ENCODE results near the gene ABR. TPM values are rescaled to one million over a fixed set of nuclear protein-coding genes. Genes with fewer than 3 reads are reported as not detected.

Gene ABR
- total and polyA plus RNA-seq, 4 donors: 2.7 to 12.9 (median 6.8) TPM

GRCh38 chr17:1173432-1174262 lies 6.1 kb downstream of the ABR start:
- H3K27ac ChIP-seq (ENCODE audit: low read depth in 1 of 2, low read length in 2 of 2): no peak overlapping the region

More at GRCh38 chr17:1173432-1174262, 6.1 kb downstream of the ABR start:
- Histone ChIP-seq H3K9ac (ENCODE audit: low read depth in 1 of 2, low read length in 2 of 2) (no peak overlapping the region), H3K36me3 (ENCODE audit: control insufficient read depth in 4 of 4, insufficient read depth in 3 of 4, low read depth in 1 of 4, low read length in 3 of 4) (no peaks in the 10 kb centered on the region), H3K4me1 (ENCODE audit: control insufficient read depth in 4 of 4, insufficient read depth in 4 of 4, low read length in 3 of 4) (peaks cover 0 to 8% (median 2%) of the 10 kb centered on the region in 4 donors), H3K4me3 (ENCODE audit: low read depth in 1 of 3, low read length in 3 of 3) (no peak overlapping the region), H3K27me3 (ENCODE audit: control insufficient read depth in 4 of 4, insufficient read depth in 4 of 4, low read length in 3 of 4) (peaks cover 0 to 3% (median under 1%) of the 10 kb centered on the region in 4 donors), H3K9me3 (ENCODE audit: control insufficient read depth in 4 of 4, low read length in 3 of 4) (no peaks in the 10 kb centered on the region)
- DNase-seq (ENCODE audit: low spot score): no peak
- TF ChIP-seq, protein P1, sequence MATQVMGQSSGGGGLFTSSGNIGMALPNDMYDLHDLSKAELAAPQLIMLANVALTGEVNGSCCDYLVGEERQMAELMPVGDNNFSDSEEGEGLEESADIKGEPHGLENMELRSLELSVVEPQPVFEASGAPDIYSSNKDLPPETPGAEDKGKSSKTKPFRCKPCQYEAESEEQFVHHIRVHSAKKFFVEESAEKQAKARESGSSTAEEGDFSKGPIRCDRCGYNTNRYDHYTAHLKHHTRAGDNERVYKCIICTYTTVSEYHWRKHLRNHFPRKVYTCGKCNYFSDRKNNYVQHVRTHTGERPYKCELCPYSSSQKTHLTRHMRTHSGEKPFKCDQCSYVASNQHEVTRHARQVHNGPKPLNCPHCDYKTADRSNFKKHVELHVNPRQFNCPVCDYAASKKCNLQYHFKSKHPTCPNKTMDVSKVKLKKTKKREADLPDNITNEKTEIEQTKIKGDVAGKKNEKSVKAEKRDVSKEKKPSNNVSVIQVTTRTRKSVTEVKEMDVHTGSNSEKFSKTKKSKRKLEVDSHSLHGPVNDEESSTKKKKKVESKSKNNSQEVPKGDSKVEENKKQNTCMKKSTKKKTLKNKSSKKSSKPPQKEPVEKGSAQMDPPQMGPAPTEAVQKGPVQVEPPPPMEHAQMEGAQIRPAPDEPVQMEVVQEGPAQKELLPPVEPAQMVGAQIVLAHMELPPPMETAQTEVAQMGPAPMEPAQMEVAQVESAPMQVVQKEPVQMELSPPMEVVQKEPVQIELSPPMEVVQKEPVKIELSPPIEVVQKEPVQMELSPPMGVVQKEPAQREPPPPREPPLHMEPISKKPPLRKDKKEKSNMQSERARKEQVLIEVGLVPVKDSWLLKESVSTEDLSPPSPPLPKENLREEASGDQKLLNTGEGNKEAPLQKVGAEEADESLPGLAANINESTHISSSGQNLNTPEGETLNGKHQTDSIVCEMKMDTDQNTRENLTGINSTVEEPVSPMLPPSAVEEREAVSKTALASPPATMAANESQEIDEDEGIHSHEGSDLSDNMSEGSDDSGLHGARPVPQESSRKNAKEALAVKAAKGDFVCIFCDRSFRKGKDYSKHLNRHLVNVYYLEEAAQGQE (IDR thresholded peaks at IDR 0.05): no peak
- TF ChIP-seq HNF4G (IDR thresholded peaks at IDR 0.05): no peak
- no peak for TF ChIP-seq ZBTB33 (IDR thresholded peaks at IDR 0.05)
- TF ChIP-seq, protein P2, sequence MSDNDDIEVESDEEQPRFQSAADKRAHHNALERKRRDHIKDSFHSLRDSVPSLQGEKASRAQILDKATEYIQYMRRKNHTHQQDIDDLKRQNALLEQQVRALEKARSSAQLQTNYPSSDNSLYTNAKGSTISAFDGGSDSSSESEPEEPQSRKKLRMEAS (IDR thresholded peaks at IDR 0.05): no peak
- TF ChIP-seq JUND (IDR thresholded peaks at IDR 0.05): no peak
- TF ChIP-seq, protein P3, sequence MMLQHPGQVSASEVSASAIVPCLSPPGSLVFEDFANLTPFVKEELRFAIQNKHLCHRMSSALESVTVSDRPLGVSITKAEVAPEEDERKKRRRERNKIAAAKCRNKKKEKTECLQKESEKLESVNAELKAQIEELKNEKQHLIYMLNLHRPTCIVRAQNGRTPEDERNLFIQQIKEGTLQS (IDR thresholded peaks at IDR 0.05): no peak
- TF ChIP-seq YY1 (IDR thresholded peaks at IDR 0.05): no peak
- no peak for TF ChIP-seq FOXA1 (IDR thresholded peaks at IDR 0.05)
- no peak for TF ChIP-seq NR2F2 (IDR thresholded peaks at IDR 0.05)
- TF ChIP-seq RAD21 (IDR thresholded peaks at IDR 0.05): no peak
- no peak for TF ChIP-seq RXRA (IDR thresholded peaks at IDR 0.05)
- TF ChIP-seq EGR1 (IDR thresholded peaks at IDR 0.05; ENCODE audit: low read depth in 2 of 2): no peak
- no peak for TF ChIP-seq HNF4A (conservative IDR thresholded peaks at IDR 0.05)
- TF ChIP-seq TAF1 (conservative IDR thresholded peaks at IDR 0.05): no peak
- TF ChIP-seq CTCF (IDR thresholded peaks at IDR 0.05; ENCODE audit: low read depth, low read length, missing input control): no peak
- TF ChIP-seq FOXA2 (IDR thresholded peaks at IDR 0.05): no peak
- TF ChIP-seq SP1 (IDR thresholded peaks at IDR 0.05): no peak
- no peak for TF ChIP-seq GABPA (IDR thresholded peaks at IDR 0.05 in 1 of 2, conservative IDR thresholded peaks at IDR 0.05 in 1 of 2)
- 85% methylated on average over 28 of the region's 28 CpGs for WGBS

Measured in liver (tissue), 9 donors.